K562 (cell line): Measurements from ENCODE around the gene TPCN1. TPM values are rescaled to one million over a fixed set of nuclear protein-coding genes. Genes with fewer than 3 reads are reported as not detected.

Experiments
- ATAC-seq: fragments of 200-7000 bp; cut with Tn5 transposase; 3 replicates; pipeline ENCODE4 v1.9.1; 2020; ENCODE audit warnings: moderate library complexity
- BruUV-seq: library from RNA; stranded (reverse); fragments of 400-500 nt; replicated peaks from 2 replicates; lab custom pipeline; 2021; lab: Mats Ljungman, UMichigan
- CTCF ChIA-PET: fragments of 300-600 bp; formaldehyde crosslinking; extraction: SDS; loops from one replicate; lab custom pipeline; 2021; ENCODE audit warnings: low intra/inter-chr PET ratio; lab: Yijun Ruan, JAX
- POLR2A ChIA-PET: fragments of 300-600, 350-650 bp; sonication (Branson Sonifier 250); formaldehyde crosslinking; extraction: SDS; loops from one replicate; lab custom pipeline; 2021; ENCODE audit warnings: antibody characterized with exemption, inconsistent platforms; lab: Yijun Ruan, JAX
- DNase-seq, 4 experiments: peaks; one replicate each; pipeline versions ENCODE4 v3.0.0 to v3.0.0-alpha.2; 2011 to 2018; ENCODE audit warnings: low spot score in 3 of 4, mixed read lengths in 3 of 4; ENCODE audit errors: extremely low read depth in 1 of 4
- FAIRE-seq: peaks from 2 replicates; lab custom pipeline; 2011; peaks lifted over from hg19 to GRCh38; lab: Jason Lieb, UNC
- H2AFZ ChIP-seq: 2 replicates; pipeline ENCODE4 v1.6.0; 2011; ENCODE audit warnings: low read depth, low read length, control low read depth, inconsistent platforms
- H3K27ac ChIP-seq: fragments of 200-600 bp; 3 replicates; pipeline ENCODE4 v1.8.0; 2011; ENCODE audit warnings: low read depth, mild to moderate bottlenecking, control low read depth, inconsistent platforms, low read length, moderate library complexity, mixed read lengths; ENCODE audit errors: extremely low read depth
- H3K27me3 ChIP-seq, 2 experiments: fragments of 300-600 bp in 1 of 2; 2 replicates in 1 of 2; 3 replicates in 1 of 2; pipeline versions ENCODE4 v1.6.0 to v1.8.0; 2011; ENCODE audit warnings: inconsistent platforms in 2 of 2, low read length in 2 of 2, mild to moderate bottlenecking in 1 of 2, mixed read lengths in 1 of 2, moderate library complexity in 1 of 2; ENCODE audit not compliant: control insufficient read depth in 2 of 2, insufficient read depth in 2 of 2
- H3K36me3 ChIP-seq: fragments of 300-600 bp; 3 replicates; pipeline ENCODE4 v1.8.0; 2011; ENCODE audit warnings: mild to moderate bottlenecking, low read length, inconsistent platforms; ENCODE audit not compliant: control insufficient read depth, insufficient read depth
- H3K4me1 ChIP-seq, 2 experiments: fragments of 200-600 bp in 1 of 2; replicated peaks in 1 of 2; 2 replicates in 1 of 2; 3 replicates in 1 of 2; pipeline versions ENCODE4 v1.5.1 to v1.8.0; 2011; ENCODE audit warnings: inconsistent platforms in 2 of 2, low read length in 2 of 2, mild to moderate bottlenecking in 1 of 2, mixed read lengths in 1 of 2, moderate library complexity in 1 of 2; ENCODE audit not compliant: control insufficient read depth in 2 of 2, insufficient read depth in 2 of 2
- H3K4me2 ChIP-seq: 2 replicates; pipeline ENCODE4 v1.6.1; 2011; ENCODE audit warnings: low read length, control low read depth, inconsistent platforms, mixed read lengths; ENCODE audit not compliant: insufficient read depth
- H3K4me3 ChIP-seq: fragments of 200-600 bp; sonication (generic), shearing (Covaris generic); 2 replicates; pipeline ENCODE4 v1.5.1; 2016; ENCODE audit warnings: control low read depth, inconsistent platforms
- H3K79me2 ChIP-seq: fragments of 200-600 bp; 3 replicates; pipeline ENCODE4 v1.8.0; 2011; ENCODE audit warnings: low read length, inconsistent platforms; ENCODE audit not compliant: control insufficient read depth, insufficient read depth
- H3K9ac ChIP-seq, 2 experiments: 2 replicates each; pipeline versions ENCODE4 v1.6.0 to v1.6.1; 2011; ENCODE audit warnings: low read depth in 2 of 2, low read length in 2 of 2, control low read depth in 1 of 2, inconsistent platforms in 1 of 2, mild to moderate bottlenecking in 1 of 2, mixed read lengths in 1 of 2; ENCODE audit not compliant: insufficient read depth in 1 of 2
- H3K9me1 ChIP-seq: one replicate; pipeline ENCODE4 v1.6.0; 2011; ENCODE audit warnings: inconsistent platforms, mild to moderate bottlenecking, low read length, moderate library complexity; ENCODE audit not compliant: control insufficient read depth, insufficient read depth
- H3K9me3 ChIP-seq: replicated peaks from 2 replicates; pipeline ENCODE4 v1.5.1; 2011; ENCODE audit warnings: low read depth, low read length, inconsistent platforms; ENCODE audit not compliant: control insufficient read depth, insufficient read depth
- H4K20me1 ChIP-seq: replicated peaks from 2 replicates; pipeline ENCODE4 v1.6.1; 2011; ENCODE audit warnings: low read length, inconsistent platforms, mixed read lengths; ENCODE audit not compliant: control insufficient read depth, insufficient read depth
- EGR1 ChIP-seq: fragments of 450-650 bp; conservative IDR thresholded peaks from 2 replicates; pipeline ENCODE4 v1.6.1; 2017; ENCODE audit warnings: mild to moderate bottlenecking
- FOS ChIP-seq: IDR thresholded peaks from 3 replicates; pipeline ENCODE4 v1.6.1; 2011; ENCODE audit not compliant: insufficient read length; ENCODE audit errors: extremely low read depth
- FOXK2 ChIP-seq, 2 experiments: fragments of 450-650 bp; IDR thresholded peaks in 1 of 2; conservative IDR thresholded peaks in 1 of 2; 2 replicates each; pipeline ENCODE4 v1.6.1; 2016; ENCODE audit warnings: low read depth in 2 of 2, mild to moderate bottlenecking in 1 of 2
- HDAC8 ChIP-seq: fragments of 450-650 bp; IDR thresholded peaks from 2 replicates; pipeline ENCODE4 v1.6.1; 2016; ENCODE audit warnings: mild to moderate bottlenecking, missing genetic modification characterization, moderate library complexity, missing compliant biosample characterization
- KDM4B ChIP-seq, 2 experiments: fragments of 450-650 bp in 1 of 2; sonication (generic) in 1 of 2; IDR thresholded peaks; 2 replicates each; pipeline ENCODE4 v1.6.1; 2016 to 2017; ENCODE audit warnings: borderline replicate concordance in 2 of 2, antibody characterized with exemption in 1 of 2, low read depth in 1 of 2, mild to moderate bottlenecking in 1 of 2
- KDM5B ChIP-seq: fragments of 200-600 bp; sonication (generic); IDR thresholded peaks from 2 replicates; pipeline ENCODE4 v1.6.1; 2012; ENCODE audit warnings: low read depth, mild to moderate bottlenecking, moderate library complexity, low read length, control low read depth, inconsistent platforms; ENCODE audit not compliant: insufficient replicate concordance
- KLF16 ChIP-seq: IDR thresholded peaks from 2 replicates; pipeline ENCODE4 v1.6.1; 2016; ENCODE audit warnings: antibody characterized with exemption
- PRDM10 ChIP-seq: fragments of 450-650 bp; IDR thresholded peaks from 2 replicates; pipeline ENCODE4 v1.6.1; 2018; ENCODE audit not compliant: partially characterized antibody
- SNRNP70 ChIP-seq: fragments of 200-400 bp; formaldehyde crosslinking; optimal IDR thresholded peaks from 2 replicates; pipeline ENCODE3; 2017; ENCODE audit warnings: low read depth, low read length
- STAT5A ChIP-seq: IDR thresholded peaks from 2 replicates; pipeline ENCODE4 v1.6.1; 2012; ENCODE audit warnings: low read length, inconsistent platforms, borderline replicate concordance
- TCF7 ChIP-seq: sonication (generic); IDR thresholded peaks from 2 replicates; pipeline ENCODE4 v1.6.1; 2016; ENCODE audit warnings: antibody characterized with exemption, borderline replicate concordance
- WHSC1 ChIP-seq: IDR thresholded peaks from one replicate; pipeline ENCODE4 v1.6.1; 2012; ENCODE audit warnings: low read length, control low read depth, inconsistent platforms
- ZNF395 ChIP-seq: fragments of 200-800 bp; sonication (Bioruptor generic); IDR thresholded peaks from 2 replicates; pipeline ENCODE4 v1.6.1; 2017; ENCODE audit warnings: missing genetic modification characterization, missing compliant biosample characterization
- ZNF431 ChIP-seq: sonication (generic); formaldehyde crosslinking; IDR thresholded peaks from 2 replicates; pipeline ENCODE4 v1.8.0; 2022; ENCODE audit warnings: mild to moderate bottlenecking, missing genetic modification reagents
- ZNF77 ChIP-seq: fragments of 250-450 bp; sonication (Bioruptor Pico); IDR thresholded peaks from 2 replicates; pipeline ENCODE4 v1.5.0; 2020
- WGBS: fragments of 100-300 bp; shearing (Covaris generic); methylation state at CpG from one replicate; pipeline ENCODE4 v1.1.6; 2016; ENCODE audit warnings: low coverage, mixed read lengths; ENCODE audit not compliant: insufficient coverage; ENCODE audit errors: missing lambda C conversion rate; 5-methylcytosine and 5-hydroxymethylcytosine counted together
- in situ Hi-C: fragments of 300-500 bp; cut with MboI; formaldehyde crosslinking; loops from 4 replicates; pipeline ENCODE4 v1.15.0; 2018; ENCODE audit warnings: inconsistent platforms, mixed read lengths
- intact Hi-C: fragments of 100-400 bp; cut with micrococcal nuclease; formaldehyde crosslinking; loops from 2 replicates; pipeline ENCODE4 v1.14.2; 2022
- polyA plus RNA-seq, 8 experiments: library from polyadenylated mRNA; depleted of rRNA in 4 of 8; stranded (reverse) in 5 of 8; unstranded in 3 of 8; fragments of >200 nt; fragmentation: Nextera tagmentation in 2 of 8; fragmentation: Illumina TruSeq in 1 of 8; extraction: Ambion mirVana in 2 of 8; extraction: Trizol in 1 of 8; gene quantifications; 2 replicates each; pipeline versions ENCODE4 v1.2.1 to v1.2.3, GENCODE V29; 2011 to 2014; ENCODE audit warnings: inconsistent platforms in 1 of 8, missing spikeins in 1 of 8
- total RNA-seq, 7 experiments: library from RNA; depleted of rRNA in 6 of 7; stranded (reverse); fragments of >200 nt in 6 of 7; fragmentation: Illumina TruSeq in 2 of 7; extraction: Trizol in 2 of 7; gene quantifications; 2 replicates each; pipeline versions ENCODE4 v1.2.1 to v1.2.3, GENCODE V29; 2011 to 2021; ENCODE audit warnings: low replicate concordance in 1 of 7

The TPCN1 gene
- total and polyA plus RNA-seq, 9 of the 15 experiments (the other 6 are each of a cell fraction or from before 2014, with no cell fraction given): 0.80 to 23.8 (median 7.4) TPM

GRCh38 chr12:113345318-113345717 is 124.1 kb downstream of the TPCN1 start:
- in situ Hi-C loops (no loop called here), intact Hi-C loops (no loop called here)
- no peak for TF ChIP-seq TCF7
- no peak for TF ChIP-seq SNRNP70
- TF ChIP-seq PRDM10: peak; percentile 94
- TF ChIP-seq KDM5B: no peak
- TF ChIP-seq FOS: no peak
- no peak for TF ChIP-seq WHSC1
- no peak for TF ChIP-seq ZNF395 (CRISPR knock-in tag)
- TF ChIP-seq ZNF77: no peak
- no peak for TF ChIP-seq EGR1
- no peak for TF ChIP-seq KDM4B (IDR thresholded peaks at IDR 0.05; ENCODE audit: borderline replicate concordance in 2 of 2, low read depth in 1 of 2)
- no peak for TF ChIP-seq ZNF431
- TF ChIP-seq KLF16: no peak
- TF ChIP-seq FOXK2 (conservative IDR thresholded peaks at IDR 0.05 in 1 of 2, IDR thresholded peaks at IDR 0.05 in 1 of 2; ENCODE audit: low read depth in 2 of 2): peak in 1 of 2 experiments; percentile 23; a peak in 1 of 4 replicates
- no peak for TF ChIP-seq HDAC8 (tag)
- no peak for TF ChIP-seq STAT5A
- no peak overlapping the region for H3K9ac ChIP-seq
- no peaks in the 10 kb centered on the region for H3K27me3 ChIP-seq
- no peak overlapping the region for H2AFZ ChIP-seq
- BruUV-seq: no TSS peak
- no peaks in the 10 kb centered on the region for H3K9me1 ChIP-seq
- WGBS: 82% methylated on average over 6 of the region's 6 CpGs
- H3K27ac ChIP-seq: no peak overlapping the region
- no peaks in the 10 kb centered on the region for H3K79me2 ChIP-seq
- peaks cover 14 to 18% of the 10 kb centered on the region in 2 experiments for H3K4me1 ChIP-seq
- H4K20me1 ChIP-seq: no peaks in the 10 kb centered on the region
- POLR2A ChIA-PET: interaction anchor here (0.7 to 2.3 kb wide), 3 partner anchors 10 to 124 kb away, joined by 3 to 5 read pairs (median 3); partner anchors contain the start of genes SLC8B1 and TPCN1
- no peaks in the 10 kb centered on the region for H3K36me3 ChIP-seq
- CTCF ChIA-PET: no interaction called here
- DNase-seq (no peak), FAIRE-seq (no peak), ATAC-seq (no peak)
- H3K9me3 ChIP-seq: no peaks in the 10 kb centered on the region
- H3K4me3 ChIP-seq: no peak overlapping the region
- H3K4me2 ChIP-seq: no peak overlapping the region
